Ramos (cell line): ENCODE data around the gene SLC9A7.

Source experiments
- in situ Hi-C: fragments of 300-500 bp; cut with MboI; formaldehyde crosslinking; loops from one replicate; pipeline ENCODE4 v1.14.3; 2022; ENCODE audit warnings: low sequenced_read_pairs; ENCODE audit not compliant: unreplicated experiment

SLC9A7 gene

GRCh38 chrX:46582325-46582724 is 176.6 kb downstream of the SLC9A7 start:
- in situ Hi-C loops = no loop called here

GRCh38 chrX:46580613-46581012 is 178.3 kb downstream of the SLC9A7 start:
- in situ Hi-C loops = no loop called here

- in situ Hi-C loops = no loop called here
These were observed 179.7 kb downstream of the SLC9A7 start for GRCh38 chrX:46579250-46579649.

GRCh38 chrX:46577221-46578005 is 181.5 kb downstream of the SLC9A7 start:
- in situ Hi-C loops = no loop called here

- in situ Hi-C loops = no loop called here
These were observed 182.5 kb downstream of the SLC9A7 start for GRCh38 chrX:46576458-46576857.

GRCh38 chrX:46575991-46576392 is 182.9 kb downstream of the SLC9A7 start:
- in situ Hi-C loops = no loop called here

- in situ Hi-C loops = no loop called here
These were observed 183.3 kb downstream of the SLC9A7 start for GRCh38 chrX:46575586-46575985.

- in situ Hi-C loops = no loop called here
These were observed 184.0 kb downstream of the SLC9A7 start for GRCh38 chrX:46574774-46575381.

- in situ Hi-C loops = no loop called here
These were observed 184.8 kb downstream of the SLC9A7 start for GRCh38 chrX:46573892-46574773.

GRCh38 chrX:46573331-46573891 is 185.5 kb downstream of the SLC9A7 start, which contains the start of gene CHST7:
Gene CHST7 (plus strand): TSS chrX:46573765. CDS start chrX:46573932, 167 bp downstream.
- in situ Hi-C loops = no loop called here

GRCh38 chrX:46572340-46572936 is 186.5 kb downstream of the SLC9A7 start:
- in situ Hi-C loops = no loop called here

- in situ Hi-C loops = no loop called here
These were observed 187.2 kb downstream of the SLC9A7 start for GRCh38 chrX:46571423-46572339.

- in situ Hi-C loops = no loop called here
These were observed 189.3 kb downstream of the SLC9A7 start for GRCh38 chrX:46569621-46570020.

GRCh38 chrX:46567388-46567787 is 191.5 kb downstream of the SLC9A7 start:
- in situ Hi-C loops = no loop called here

- in situ Hi-C loops = no loop called here
These were observed 196.9 kb downstream of the SLC9A7 start for GRCh38 chrX:46561824-46562657.

GRCh38 chrX:46559062-46559461 is 199.9 kb downstream of the SLC9A7 start:
- in situ Hi-C loops = no loop called here

GRCh38 chrX:46554942-46555341 is 204.0 kb downstream of the SLC9A7 start:
- in situ Hi-C loops = no loop called here

- in situ Hi-C loops = no loop called here
These were observed 205.0 kb downstream of the SLC9A7 start for GRCh38 chrX:46553935-46554334.
